WTC11 (cell line): ENCODE data around the gene ZNRF3. TPM values are rescaled to one million over a fixed set of nuclear protein-coding genes. Genes with fewer than 3 reads are reported as not detected.

Experiments used
- ATAC-seq: fragments of 200-7000 bp; cut with Tn5 transposase; 2 replicates; pipeline ENCODE4 v1.10.0; 2021; ENCODE audit warnings: mild to moderate bottlenecking, moderate library complexity
- CTCF ChIA-PET: fragments of 300-600 bp; sonication (Branson Sonifier 250); formaldehyde crosslinking; loops from one replicate; lab custom pipeline; 2021; ENCODE audit warnings: antibody characterized with exemption; lab: Charles Lee
- POLR2A ChIA-PET: fragments of 350-600 bp; sonication (Branson Sonifier 250); formaldehyde crosslinking; loops from one replicate; lab custom pipeline; 2021; ENCODE audit warnings: antibody characterized with exemption; lab: Charles Lee
- DNase-seq: peaks from one replicate; pipeline ENCODE4 v3.0.0; 2021; ENCODE audit warnings: low spot score
- H3K27ac Mint-ChIP-seq: 2 replicates; pipeline ENCODE4 v1.8.0; 2021; ENCODE audit warnings: mixed read lengths
- H3K27me3 Mint-ChIP-seq: 2 replicates; pipeline ENCODE4 v1.8.0; 2021; ENCODE audit warnings: low read depth, mild to moderate bottlenecking, moderate library complexity, mixed read lengths
- H3K36me3 Mint-ChIP-seq: 2 replicates; pipeline ENCODE4 v1.8.0; 2021; ENCODE audit warnings: mixed read lengths
- H3K4me1 Mint-ChIP-seq: 2 replicates; pipeline ENCODE4 v1.8.0; 2022; ENCODE audit warnings: mixed read lengths
- H3K4me3 Mint-ChIP-seq: 2 replicates; pipeline ENCODE4 v1.8.0; 2021; ENCODE audit warnings: mild to moderate bottlenecking, moderate library complexity, mixed read lengths
- H3K9me3 Mint-ChIP-seq: 2 replicates; pipeline ENCODE4 v1.8.0; 2021; ENCODE audit warnings: mixed read lengths
- ATF2 ChIP-seq: sonication (generic); formaldehyde crosslinking; IDR thresholded peaks from 2 replicates; pipeline ENCODE4 v1.8.1; 2022; ENCODE audit warnings: low read depth, missing genetic modification reagents, borderline replicate concordance
- GABPB1 ChIP-seq: sonication (generic); formaldehyde crosslinking; IDR thresholded peaks from 2 replicates; pipeline ENCODE4 v1.8.1; 2023; ENCODE audit warnings: mild to moderate bottlenecking, missing genetic modification reagents
- HMGXB4 ChIP-seq: sonication (generic); formaldehyde crosslinking; IDR thresholded peaks from 2 replicates; pipeline ENCODE4 v1.8.1; 2023; ENCODE audit warnings: mild to moderate bottlenecking, moderate library complexity, missing genetic modification reagents
- JUN ChIP-seq: sonication (generic); formaldehyde crosslinking; IDR thresholded peaks from 2 replicates; pipeline ENCODE4 v1.8.0; 2023; ENCODE audit warnings: mild to moderate bottlenecking, missing genetic modification reagents
- MAX ChIP-seq: sonication (generic); formaldehyde crosslinking; IDR thresholded peaks from 2 replicates; pipeline ENCODE4 v1.8.0; 2022; ENCODE audit warnings: mild to moderate bottlenecking, missing genetic modification reagents
- MLX ChIP-seq: sonication (generic); formaldehyde crosslinking; IDR thresholded peaks from 2 replicates; pipeline ENCODE4 v1.8.1; 2023; ENCODE audit warnings: mild to moderate bottlenecking, missing genetic modification reagents, moderate library complexity
- TEAD1 ChIP-seq: sonication (generic); formaldehyde crosslinking; IDR thresholded peaks from 2 replicates; pipeline ENCODE4 v1.8.0; 2022; ENCODE audit warnings: mild to moderate bottlenecking, missing genetic modification reagents
- TP53 ChIP-seq: sonication (generic); formaldehyde crosslinking; IDR thresholded peaks from 2 replicates; pipeline ENCODE4 v1.8.1; 2023; ENCODE audit warnings: mild to moderate bottlenecking, missing genetic modification reagents
- ZNF232 ChIP-seq: sonication (generic); formaldehyde crosslinking; IDR thresholded peaks from 2 replicates; pipeline ENCODE4 v1.8.0; 2022; ENCODE audit warnings: mild to moderate bottlenecking, missing genetic modification reagents
- ZNF396 ChIP-seq: fragments of 250-450 bp; sonication (Bioruptor Pico); IDR thresholded peaks from 2 replicates; pipeline ENCODE4 v1.8.0; 2021; ENCODE audit warnings: mild to moderate bottlenecking, moderate library complexity, borderline replicate concordance
- ZNF423 ChIP-seq: fragments of 250-450 bp; sonication (Bioruptor Pico); IDR thresholded peaks from 2 replicates; pipeline ENCODE4 v2.1.2; 2022; ENCODE audit warnings: mild to moderate bottlenecking, moderate library complexity
- ZNF512 ChIP-seq: sonication (generic); formaldehyde crosslinking; IDR thresholded peaks from 2 replicates; pipeline ENCODE4 v1.8.1; 2022; ENCODE audit warnings: missing genetic modification reagents, borderline replicate concordance
- total RNA-seq: library from RNA; stranded (reverse); gene quantifications from 3 replicates; pipeline ENCODE4 v1.2.3, GENCODE V29; 2021

The ZNRF3 gene
- total RNA-seq, 1 experiment from 2014 or later: 25.4 TPM

- peaks cover 59% of the 10 kb centered on the region for H3K4me1 Mint-ChIP-seq
Observed at GRCh38 chr22:28909375-28909774, 26.0 kb downstream of the ZNRF3 start.

GRCh38 chr22:28910569-28911303 lies 27.4 kb downstream of the ZNRF3 start:
- POLR2A ChIA-PET: no interaction called here

More at GRCh38 chr22:28909375-28909774, 26.0 kb downstream of the ZNRF3 start:
- ATAC-seq (no peak), DNase-seq (no peak)
- no peak overlapping the region; the same call in 1 of the 2 replicates for H3K27ac Mint-ChIP-seq
- H3K36me3 Mint-ChIP-seq: no peaks in the 10 kb centered on the region
- H3K9me3 Mint-ChIP-seq: no peaks in the 10 kb centered on the region
- ChIA-PET POLR2A (interaction anchor here (0.6 kb wide), 1 partner anchor 22 kb away, joined by 3 read pairs; no protein-coding TSS in a partner anchor), CTCF (interaction anchor here (0.7 to 1.6 kb wide), 3 partner anchors 43 to 188 kb away, joined by 3 to 4 read pairs (median 3); no protein-coding TSS in a partner anchor)
- no peak overlapping the region for H3K4me3 Mint-ChIP-seq
- H3K27me3 Mint-ChIP-seq: no peaks in the 10 kb centered on the region
- TF ChIP-seq ATF2 (CRISPR knock-in tag) (no peak), MLX (CRISPR knock-in tag) (no peak), GABPB1 (CRISPR knock-in tag) (no peak), ZNF232 (CRISPR knock-in tag) (no peak), ZNF512 (no peak), ZNF423 (CRISPR knock-in tag) (no peak), HMGXB4 (CRISPR knock-in tag) (no peak), TP53 (CRISPR knock-in tag) (no peak)
- TF ChIP-seq, all 79 proteins: peak for 0

More at GRCh38 chr22:28910569-28911303, 27.4 kb downstream of the ZNRF3 start:
- peaks cover 52% of the 10 kb centered on the region for H3K4me1 Mint-ChIP-seq
- ATAC-seq (no peak), DNase-seq (no peak)
- no peaks in the 10 kb centered on the region for H3K9me3 Mint-ChIP-seq
- H3K4me3 Mint-ChIP-seq: no peak overlapping the region
- no peaks in the 10 kb centered on the region for H3K27me3 Mint-ChIP-seq
- CTCF ChIA-PET: interaction anchor here (0.9 to 1.2 kb wide), 2 partner anchors 41 to 130 kb away, joined by 3 read pairs; no protein-coding TSS in a partner anchor
- H3K36me3 Mint-ChIP-seq: no peaks in the 10 kb centered on the region
- H3K27ac Mint-ChIP-seq: peak overlapping the region; percentile 86
- TF ChIP-seq JUN (CRISPR knock-in tag) (no peak), MAX (no peak), ZNF512 (no peak), ZNF396 (CRISPR knock-in tag) (no peak), TEAD1 (no peak)
